Fibroblast of the aortic adventitia (primary cell): Measurements from ENCODE around the gene TNFRSF21. TPM values are rescaled to one million over a fixed set of nuclear protein-coding genes. Genes with fewer than 3 reads are reported as not detected.

ENCODE experiments used
- DNase-seq: peaks from one replicate; pipeline ENCODE4 v3.0.0-alpha.2; 2010; ENCODE audit warnings: low read depth
- H3K4me3 ChIP-seq: 2 replicates; pipeline ENCODE4 v1.5.1; 2011; ENCODE audit warnings: low read depth, mild to moderate bottlenecking, control low read depth, low read length, moderate library complexity
- CTCF ChIP-seq: IDR thresholded peaks from 2 replicates; pipeline ENCODE4 v1.5.1; 2011; ENCODE audit warnings: mild to moderate bottlenecking, low read length, control low read depth, inconsistent platforms; ENCODE audit not compliant: insufficient read depth
- total RNA-seq: library from RNA; depleted of rRNA; stranded (reverse); fragments of >200 nt; gene quantifications from 2 replicates; pipeline ENCODE4 v1.2.3, GENCODE V29; 2012; ENCODE audit warnings: low replicate concordance

The TNFRSF21 gene
- total RNA-seq, 1 donor, result 17.7 TPM

GRCh38 chr6:47209632-47210031 is 100.1 kb downstream of the TNFRSF21 start:
- peak; percentile 77 for DNase-seq
- TF ChIP-seq CTCF, result no peak
- no peak overlapping the region for H3K4me3 ChIP-seq

DNA sequence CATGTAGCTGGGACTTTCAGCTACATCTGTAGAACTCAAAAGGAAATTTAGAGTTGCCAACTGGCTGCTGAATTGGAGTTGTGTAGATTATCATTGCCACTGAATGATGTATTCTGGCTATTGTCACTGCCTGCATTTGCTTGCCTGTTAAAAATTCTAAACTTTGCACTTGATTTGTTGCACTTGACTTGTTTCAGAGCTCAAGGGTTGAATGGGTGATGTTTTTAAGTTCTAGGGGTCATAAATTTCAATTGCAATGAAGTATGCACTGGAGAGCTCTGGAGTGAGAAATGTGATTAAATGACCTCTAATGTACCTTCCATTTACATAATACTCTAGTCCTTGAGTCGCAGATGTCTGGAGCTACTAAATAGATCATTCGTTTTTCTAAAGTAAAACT is 102.4 kb downstream of the TNFRSF21 start:
- no peak overlapping the region for H3K4me3 ChIP-seq
- DNase-seq, result no peak
- TF ChIP-seq CTCF, result no peak

- TF ChIP-seq CTCF, result no peak
- H3K4me3 ChIP-seq, result no peak overlapping the region
- no peak for DNase-seq
Measured at GRCh38 chr6:47206626-47207025, 103.1 kb downstream of the TNFRSF21 start.

DNA sequence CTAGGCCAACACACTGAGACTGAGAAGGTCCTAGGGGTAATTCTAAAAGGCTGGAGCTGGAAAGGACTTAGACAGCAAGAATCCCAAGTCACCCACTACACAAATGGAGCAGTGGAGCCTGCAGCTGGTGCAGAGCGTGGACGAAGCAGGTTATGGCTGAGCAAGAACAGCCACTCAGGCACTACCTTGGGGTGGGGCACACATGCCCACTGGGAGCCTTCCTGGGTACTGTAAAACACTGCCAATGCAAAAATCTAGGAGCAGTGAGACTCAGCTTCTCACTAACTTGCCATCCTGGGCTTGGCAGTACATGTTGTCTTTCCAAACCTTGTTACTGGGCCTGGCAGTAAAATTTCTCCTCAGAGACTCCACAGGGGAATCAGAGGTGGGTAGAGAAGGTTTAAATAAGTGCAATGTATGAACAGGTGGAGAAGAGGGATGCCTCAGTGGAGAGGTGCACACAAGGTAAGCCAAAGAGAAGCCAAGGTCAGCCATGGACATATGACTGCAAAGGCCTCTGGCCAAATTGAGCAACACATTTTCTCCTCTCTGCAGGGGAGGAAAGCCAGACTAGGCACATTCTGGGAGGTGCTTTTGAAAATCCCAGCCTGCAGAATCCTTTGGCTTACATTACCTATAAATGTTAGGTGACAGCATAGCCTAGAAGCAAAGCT is 105.6 kb downstream of the TNFRSF21 start:
- no peak for TF ChIP-seq CTCF
- no peak overlapping the region for H3K4me3 ChIP-seq
- DNase-seq, result no peak

GRCh38 chr6:47203266-47203937 is 106.3 kb downstream of the TNFRSF21 start:
- no peak for DNase-seq
- no peak for TF ChIP-seq CTCF
- no peak overlapping the region for H3K4me3 ChIP-seq

- TF ChIP-seq CTCF, result no peak
- no peak overlapping the region for H3K4me3 ChIP-seq
- no peak for DNase-seq
Measured at GRCh38 chr6:47202644-47203205, 107.0 kb downstream of the TNFRSF21 start.
